Psoas muscle (tissue), 8 donors: Measurements from ENCODE around the gene VEGFA. TPM values are rescaled to one million over a fixed set of nuclear protein-coding genes. Genes with fewer than 3 reads are reported as not detected.

ENCODE experiments used
- ATAC-seq, 4 donors: fragments of 200-7000 bp; cut with Tn5 transposase; one replicate each; pipeline ENCODE4 v1.9.1; 2020; ENCODE audit warnings: moderate library complexity in 3 of 4, mild to moderate bottlenecking in 2 of 4
- DNase-seq, 2 donors: peaks; one replicate each; pipeline ENCODE4 v3.0.0-alpha.2; 2020
- H3K27ac ChIP-seq: fragments of 200-600 bp; one replicate; pipeline ENCODE4 v1.8.0; 2022
- H3K27me3 ChIP-seq, 3 donors: fragments of 200-600 bp in 1 of 3; one replicate each; pipeline versions ENCODE4 v1.6.1 to v1.8.0; 2013 to 2022; ENCODE audit warnings: low read length in 2 of 3, mild to moderate bottlenecking in 2 of 3, moderate library complexity in 1 of 3; ENCODE audit not compliant: insufficient read depth in 3 of 3
- H3K36me3 ChIP-seq, 2 donors: fragments of 200-600 bp in 1 of 2; one replicate each; pipeline versions ENCODE4 v1.6.1 to v1.8.0; 2013 to 2022; ENCODE audit warnings: low read depth in 1 of 2, mild to moderate bottlenecking in 1 of 2, moderate library complexity in 1 of 2; ENCODE audit not compliant: insufficient read depth in 1 of 2
- H3K4me1 ChIP-seq: fragments of 200-600 bp; one replicate; pipeline ENCODE4 v1.8.0; 2022
- H3K4me3 ChIP-seq: fragments of 200-600 bp; one replicate; pipeline ENCODE4 v1.8.0; 2022; ENCODE audit warnings: mild to moderate bottlenecking
- H3K9me3 ChIP-seq: fragments of 200-600 bp; one replicate; pipeline ENCODE4 v1.8.0; 2022
- WGBS, 3 donors: extraction: QIAGEN DNeasy Blood & Tissue Kit; methylation state at CpG; one replicate each; pipeline versions ENCODE4 v1.1.6 to v1.1.7; 2013; 5-methylcytosine and 5-hydroxymethylcytosine counted together
- intact Hi-C, 2 donors: fragments of 100-400 bp; cut with DNase I; formaldehyde crosslinking; loops; one replicate each; pipeline versions ENCODE4 v1.11.0 to v1.14.2; 2022
- polyA plus RNA-seq, 3 donors: library from polyadenylated mRNA; stranded (reverse); fragments of 200-250 nt; gene quantifications; one replicate each; pipeline ENCODE4 v1.2.3, GENCODE V29; 2013
- total RNA-seq, 4 donors: library from RNA; stranded (reverse); fragmentation: NEBNext Ultra II Directional in 2 of 4; extraction: Animal tissue kit (Norgen Biotek cat#: 25700) in 2 of 4; gene quantifications; one replicate each; pipeline versions ENCODE4 v1.2.1 to v1.2.4, GENCODE V29; 2021 to 2023
- TF ChIP-seq, protein P1 (sequence below): fragments of 200-600 bp; IDR thresholded peaks from one replicate; pipeline ENCODE4 v1.8.0; 2022; ENCODE audit warnings: antibody characterized with exemption
- donor health status: healthy with polysubstance abuse.
- donor health status: DM: no; HTN: no; CAD: no; lungs with moderate emphysema.
- donor health status: Bipolar disorder and iron deficiency.
- donor health status: healthy.
- donor health status: DM: yes; HTN: yes; CAD: no.
- donor health status: DM: no; HTN: no; CAD: no.
- donor health status: DM: no; HTN: no; CAD: no.
- donor health status: DM: yes; HTN: yes; CAD: no.

VEGFA gene
- total and polyA plus RNA-seq, 7 donors: 78.1 to 345 (median 132) TPM

DNA sequence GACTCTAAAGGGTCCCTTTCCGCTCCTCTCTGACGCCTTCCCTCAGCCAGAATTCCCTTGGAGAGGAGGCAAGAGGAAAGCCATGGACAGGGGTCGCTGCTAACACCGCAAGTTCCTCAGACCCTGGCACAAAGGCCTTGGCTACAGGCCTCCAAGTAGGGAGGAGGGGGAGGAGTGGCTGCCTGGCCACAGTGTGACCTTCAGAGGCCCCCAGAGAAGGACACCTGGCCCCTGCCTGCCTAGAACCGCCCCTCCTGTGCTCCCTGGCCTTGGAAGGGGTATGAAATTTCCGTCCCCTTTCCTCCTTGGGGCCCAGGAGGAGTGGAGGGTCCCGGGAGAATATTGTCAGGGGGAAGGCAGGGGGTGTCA is 2.7 kb downstream of the VEGFA start:
- WGBS, 3 donors: 21 to 25% (median 25%) methylated on average over 5 to 7 of the region's 7 CpGs
- Histone ChIP-seq H3K27ac (peak overlapping the region; percentile 99), H3K9me3 (no peaks in the 10 kb centered on the region), H3K4me3 (peak overlapping the region; percentile 97), H3K27me3 (no peaks in the 10 kb centered on the region), H3K4me1 (peaks cover 43% of the 10 kb centered on the region), H3K36me3 (peaks cover 3 to 31% of the 10 kb centered on the region in 2 donors)
- DNase-seq: peak in 1 of 2 donors; percentile 80
- intact Hi-C loops: loop anchor here (2.0 to 5.0 kb wide), 4 partner anchors 66 to 474 kb away; partner anchors contain the start of gene HSP90AB1 (in 1 of the 2)
- TF ChIP-seq, protein P1, sequence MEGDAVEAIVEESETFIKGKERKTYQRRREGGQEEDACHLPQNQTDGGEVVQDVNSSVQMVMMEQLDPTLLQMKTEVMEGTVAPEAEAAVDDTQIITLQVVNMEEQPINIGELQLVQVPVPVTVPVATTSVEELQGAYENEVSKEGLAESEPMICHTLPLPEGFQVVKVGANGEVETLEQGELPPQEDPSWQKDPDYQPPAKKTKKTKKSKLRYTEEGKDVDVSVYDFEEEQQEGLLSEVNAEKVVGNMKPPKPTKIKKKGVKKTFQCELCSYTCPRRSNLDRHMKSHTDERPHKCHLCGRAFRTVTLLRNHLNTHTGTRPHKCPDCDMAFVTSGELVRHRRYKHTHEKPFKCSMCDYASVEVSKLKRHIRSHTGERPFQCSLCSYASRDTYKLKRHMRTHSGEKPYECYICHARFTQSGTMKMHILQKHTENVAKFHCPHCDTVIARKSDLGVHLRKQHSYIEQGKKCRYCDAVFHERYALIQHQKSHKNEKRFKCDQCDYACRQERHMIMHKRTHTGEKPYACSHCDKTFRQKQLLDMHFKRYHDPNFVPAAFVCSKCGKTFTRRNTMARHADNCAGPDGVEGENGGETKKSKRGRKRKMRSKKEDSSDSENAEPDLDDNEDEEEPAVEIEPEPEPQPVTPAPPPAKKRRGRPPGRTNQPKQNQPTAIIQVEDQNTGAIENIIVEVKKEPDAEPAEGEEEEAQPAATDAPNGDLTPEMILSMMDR: no peak
- ATAC-seq: peak in 2 of 4 donors; percentile 25

DNA sequence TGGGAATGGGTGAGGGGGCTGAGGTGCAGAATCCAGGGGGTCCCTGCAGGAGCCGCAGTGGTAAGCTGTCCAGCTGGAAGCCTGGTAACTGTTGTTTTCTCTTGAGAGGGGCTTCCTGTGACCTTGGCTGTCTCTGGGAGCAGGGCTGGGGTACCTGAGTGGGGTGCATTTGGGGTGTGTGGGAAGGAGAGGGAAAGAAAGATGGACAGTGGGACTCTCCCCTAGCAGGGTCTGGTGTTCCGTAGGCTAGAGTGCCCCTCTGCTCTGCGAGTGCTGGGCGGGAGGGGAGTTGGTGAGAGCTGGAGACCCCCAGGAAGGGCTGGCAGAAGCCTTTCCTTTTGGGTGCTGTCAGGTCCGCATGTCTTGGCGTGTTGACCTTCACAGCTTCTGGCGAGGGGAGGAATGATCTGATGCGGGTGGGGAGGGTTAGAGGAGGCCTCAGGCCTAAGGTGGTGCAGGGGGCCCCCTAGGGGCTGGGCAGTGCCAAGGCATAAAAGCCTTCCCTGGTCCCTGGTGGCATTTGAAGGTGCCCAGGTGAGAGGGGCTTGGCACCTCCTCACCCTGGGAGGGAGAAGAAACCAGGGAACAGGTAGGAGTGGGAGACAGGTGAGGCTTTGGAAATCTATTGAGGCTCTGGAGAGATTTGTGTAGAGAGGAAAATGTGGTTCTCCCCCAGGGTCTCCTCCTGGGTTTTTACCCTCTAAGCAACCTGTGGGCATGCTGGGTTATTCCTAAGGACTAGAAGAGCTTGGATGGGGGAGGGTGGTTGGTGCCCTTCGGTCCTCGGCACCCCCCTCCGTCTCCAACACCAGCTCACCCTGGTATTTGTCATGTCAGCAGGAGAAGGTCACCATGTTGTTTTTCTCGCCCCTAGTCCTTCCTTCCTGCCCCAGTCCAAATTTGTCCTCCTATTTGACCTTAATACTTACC is 3.3 kb downstream of the VEGFA start:
- WGBS, 3 donors: 28 to 39% (median 30%) methylated on average over 12 of the region's 12 CpGs
- peak overlapping the region; percentile 97 for H3K4me3 ChIP-seq
- peak; percentile 66 to 87 for DNase-seq
- intact Hi-C loops: loop anchor here (2.0 to 5.0 kb wide), 4 partner anchors 65 to 473 kb away; partner anchors contain the start of gene HSP90AB1 (in 1 of the 2)
- peak overlapping the region; percentile 99 for H3K27ac ChIP-seq
- peak; percentile 24 to 48 (median 38) for ATAC-seq
- TF ChIP-seq, protein P1: peak; percentile 77
- peaks cover 5 to 38% of the 10 kb centered on the region in 2 donors for H3K36me3 ChIP-seq
- H3K9me3 ChIP-seq: no peaks in the 10 kb centered on the region
- H3K27me3 ChIP-seq: no peaks in the 10 kb centered on the region
- peaks cover 50% of the 10 kb centered on the region for H3K4me1 ChIP-seq

DNA sequence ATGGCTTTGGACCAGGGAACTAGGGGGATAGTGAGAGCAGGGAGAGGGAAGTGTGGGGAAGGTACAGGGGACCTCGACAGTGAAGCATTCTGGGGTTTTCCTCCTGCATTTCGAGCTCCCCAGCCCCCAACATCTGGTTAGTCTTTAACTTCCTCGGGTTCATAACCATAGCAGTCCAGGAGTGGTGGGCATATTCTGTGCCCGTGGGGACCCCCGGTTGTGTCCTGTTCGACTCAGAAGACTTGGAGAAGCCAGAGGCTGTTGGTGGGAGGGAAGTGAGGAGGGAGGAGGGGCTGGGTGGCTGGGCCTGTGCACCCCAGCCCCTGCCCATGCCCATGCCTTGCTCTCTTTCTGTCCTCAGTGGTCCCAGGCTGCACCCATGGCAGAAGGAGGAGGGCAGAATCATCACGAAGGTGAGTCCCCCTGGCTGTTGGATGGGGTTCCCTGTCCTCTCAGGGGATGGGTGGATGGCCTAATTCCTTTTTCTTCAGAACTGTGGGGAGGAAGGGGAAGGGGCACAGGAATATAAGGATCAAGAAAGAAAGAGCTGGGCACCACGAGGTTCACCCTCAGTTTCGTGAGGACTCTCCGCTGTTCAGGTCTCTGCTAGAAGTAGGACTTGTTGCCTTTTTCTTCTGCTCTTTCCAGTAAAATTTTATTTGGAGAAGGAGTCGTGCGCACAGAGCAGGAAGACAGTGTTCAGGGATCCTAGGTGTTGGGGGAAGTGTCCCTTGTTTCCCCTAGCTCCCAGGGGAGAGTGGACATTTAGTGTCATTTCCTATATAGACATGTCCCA is 4.2 kb downstream of the VEGFA start:
- H3K27ac ChIP-seq: peak overlapping the region; percentile 99
- intact Hi-C loops: loop anchor here (2.0 to 5.0 kb wide), 5 partner anchors 25 to 473 kb away; partner anchors contain the start of gene HSP90AB1 (in 1 of the 2)
- TF ChIP-seq, protein P1: no peak
- 41 to 65% (median 48%) methylated on average over 12 of the region's 12 CpGs for WGBS, 3 donors
- DNase-seq (peak in 1 of 2 donors; percentile 39), ATAC-seq (no peak)
- H3K4me3 ChIP-seq: peak overlapping the region; percentile 97
- H3K27me3 ChIP-seq: no peaks in the 10 kb centered on the region
- peaks cover 5 to 47% of the 10 kb centered on the region in 2 donors for H3K36me3 ChIP-seq
- peaks cover 56% of the 10 kb centered on the region for H3K4me1 ChIP-seq
- H3K9me3 ChIP-seq: no peaks in the 10 kb centered on the region

DNA sequence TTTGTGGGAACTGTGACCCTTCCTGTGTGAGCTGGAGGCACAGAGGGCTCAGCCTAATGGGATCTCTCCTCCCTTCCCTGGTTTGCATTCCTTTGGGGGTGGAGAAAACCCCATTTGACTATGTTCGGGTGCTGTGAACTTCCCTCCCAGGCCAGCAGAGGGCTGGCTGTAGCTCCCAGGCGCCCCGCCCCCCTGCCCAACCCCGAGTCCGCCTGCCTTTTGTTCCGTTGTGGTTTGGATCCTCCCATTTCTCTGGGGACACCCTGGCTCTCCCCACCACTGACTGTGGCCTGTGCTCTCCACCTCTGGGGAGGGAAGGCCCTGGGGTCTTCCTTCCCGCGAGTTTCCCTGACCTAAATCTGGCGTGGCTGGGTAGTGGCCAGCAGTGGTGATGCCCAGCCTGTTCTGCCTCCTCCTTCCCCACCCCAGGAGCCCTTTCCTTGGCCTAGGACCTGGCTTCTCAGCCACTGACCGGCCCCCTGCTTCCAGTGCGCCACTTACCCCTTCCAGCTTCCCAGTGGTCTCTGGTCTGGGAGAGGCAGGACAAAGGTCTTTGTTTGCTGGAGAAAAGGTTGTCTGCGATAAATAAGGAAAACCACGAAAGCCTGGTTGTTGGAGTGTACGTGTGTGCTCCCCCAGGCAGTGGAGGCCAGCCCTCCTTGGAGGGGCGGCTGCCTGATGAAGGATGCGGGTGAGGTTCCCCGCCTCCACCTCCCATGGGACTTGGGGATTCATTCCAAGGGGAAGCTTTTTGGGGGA is 4.9 kb downstream of the VEGFA start:
- peak; percentile 83 to 88 for DNase-seq
- Histone ChIP-seq H3K4me3 (peak overlapping the region; percentile 97), H3K9me3 (no peaks in the 10 kb centered on the region), H3K4me1 (peaks cover 62% of the 10 kb centered on the region), H3K27me3 (no peaks in the 10 kb centered on the region), H3K36me3 (peaks cover 5 to 54% of the 10 kb centered on the region in 2 donors), H3K27ac (peak overlapping the region; percentile 99)
- intact Hi-C loops: loop anchor here (2.0 to 5.0 kb wide), 3 partner anchors 24 to 217 kb away; no protein-coding TSS in a partner anchor
- peak; percentile 7 to 30 (median 13) for ATAC-seq
- WGBS, 3 donors: 29 to 36% (median 30%) methylated on average over 17 of the region's 17 CpGs
- TF ChIP-seq, protein P1: peak; percentile 76
